HEK293 (cell line): ENCODE results near the gene MBD6.

Experiments
- CTCF ChIP-seq: fragments of 450-650 bp; formaldehyde crosslinking; IDR thresholded peaks from 2 replicates; pipeline ENCODE4 v1.5.1; 2016; ENCODE audit warnings: missing biosample characterization, missing genetic modification characterization
- MYNN ChIP-seq: fragments of 450-650 bp; formaldehyde crosslinking; IDR thresholded peaks from 2 replicates; pipeline ENCODE4 v1.5.1; 2016; ENCODE audit warnings: missing biosample characterization, missing genetic modification characterization, borderline replicate concordance
- PATZ1 ChIP-seq: fragments of 450-650 bp; formaldehyde crosslinking; IDR thresholded peaks from 2 replicates; pipeline ENCODE4 v1.5.1; 2016; ENCODE audit warnings: missing biosample characterization, missing genetic modification characterization
- ZNF664 ChIP-seq: fragments of 450-650 bp; formaldehyde crosslinking; IDR thresholded peaks from 2 replicates; pipeline ENCODE4 v1.5.1; 2016; ENCODE audit warnings: missing biosample characterization, missing genetic modification characterization
- ZNF692 ChIP-seq: fragments of 450-650 bp; formaldehyde crosslinking; IDR thresholded peaks from 2 replicates; pipeline ENCODE4 v1.5.1; 2016; ENCODE audit warnings: missing biosample characterization, missing genetic modification characterization
- ZSCAN30 ChIP-seq: fragments of 450-650 bp; IDR thresholded peaks from 2 replicates; pipeline ENCODE4 v1.5.1; 2018; ENCODE audit warnings: missing biosample characterization, mild to moderate bottlenecking, missing genetic modification characterization, moderate library complexity
- TF ChIP-seq, protein P1 (sequence below): IDR thresholded peaks from 2 replicates; pipeline ENCODE4 v1.6.1; 2011; ENCODE audit warnings: mild to moderate bottlenecking, low read depth, low read length, borderline replicate concordance

DNA sequence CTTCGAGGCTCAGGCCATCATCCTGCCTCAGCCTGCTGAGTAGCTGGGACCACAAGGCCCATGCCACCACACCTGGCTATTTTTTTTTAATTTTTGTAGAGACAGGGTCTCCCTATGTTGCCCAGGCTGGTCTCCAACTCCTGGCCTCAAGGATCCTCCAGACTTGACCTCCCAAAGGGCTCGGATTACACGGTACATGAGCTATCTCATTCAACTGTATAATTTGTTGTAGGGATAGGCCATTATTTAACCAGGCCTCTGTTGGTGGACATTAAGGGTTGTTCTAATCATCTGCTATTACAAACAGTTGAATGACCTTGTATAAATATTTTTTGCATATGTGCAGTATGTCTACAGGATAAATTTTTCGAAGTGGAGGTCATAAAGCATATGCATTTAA is 36.2 kb downstream of the MBD6 start:
- TF ChIP-seq ZNF664 (tag by site-specific recombination) (no peak), MYNN (tag by site-specific recombination) (no peak), CTCF (no peak), ZSCAN30 (no peak), PATZ1 (no peak), ZNF692 (no peak)
- TF ChIP-seq, protein P1, sequence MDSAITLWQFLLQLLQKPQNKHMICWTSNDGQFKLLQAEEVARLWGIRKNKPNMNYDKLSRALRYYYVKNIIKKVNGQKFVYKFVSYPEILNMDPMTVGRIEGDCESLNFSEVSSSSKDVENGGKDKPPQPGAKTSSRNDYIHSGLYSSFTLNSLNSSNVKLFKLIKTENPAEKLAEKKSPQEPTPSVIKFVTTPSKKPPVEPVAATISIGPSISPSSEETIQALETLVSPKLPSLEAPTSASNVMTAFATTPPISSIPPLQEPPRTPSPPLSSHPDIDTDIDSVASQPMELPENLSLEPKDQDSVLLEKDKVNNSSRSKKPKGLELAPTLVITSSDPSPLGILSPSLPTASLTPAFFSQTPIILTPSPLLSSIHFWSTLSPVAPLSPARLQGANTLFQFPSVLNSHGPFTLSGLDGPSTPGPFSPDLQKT: no peak
